HG03060 (cell line): ENCODE data around the gene BBS9.

Experiments
- ATAC-seq: cut with Tn5 transposase; IDR thresholded peaks from one replicate; pipeline ENCODE4 v1.9.1; 2021; ENCODE audit warnings: low read depth, moderate number of reproducible peaks; ENCODE audit not compliant: unreplicated experiment

Gene BBS9

GRCh38 chr7:33118383-33118782 is 11.0 kb upstream of the BBS9 start:
- ATAC-seq: no peak

- no peak for ATAC-seq
Measured at GRCh38 chr7:33127085-33127484, 2.3 kb upstream of the BBS9 start.

GRCh38 chr7:33128631-33128989 is 754 bp upstream of the BBS9 start:
- no peak for ATAC-seq

GRCh38 chr7:33129806-33130153 is 416 bp downstream of the BBS9 start:
- no peak for ATAC-seq

- no peak for ATAC-seq
Measured at GRCh38 chr7:33130184-33130583, 820 bp downstream of the BBS9 start.

- ATAC-seq: no peak
Measured at GRCh38 chr7:33137103-33137502, 7.7 kb downstream of the BBS9 start.

GRCh38 chr7:33142585-33142984 is 13.2 kb downstream of the BBS9 start:
- ATAC-seq: no peak

- ATAC-seq: peak; percentile 61
Measured at GRCh38 chr7:33143996-33144718, 14.8 kb downstream of the BBS9 start.

- ATAC-seq: no peak
Measured at GRCh38 chr7:33145156-33145555, 15.8 kb downstream of the BBS9 start.

GRCh38 chr7:33152087-33152486 is 22.7 kb downstream of the BBS9 start:
- ATAC-seq: no peak

GRCh38 chr7:33155811-33156210 is 26.4 kb downstream of the BBS9 start:
- ATAC-seq: no peak

- ATAC-seq: no peak
Measured at GRCh38 chr7:33156441-33156840, 27.1 kb downstream of the BBS9 start.

- ATAC-seq: no peak
Measured at GRCh38 chr7:33157311-33157710, 27.9 kb downstream of the BBS9 start.

- ATAC-seq: no peak
Measured at GRCh38 chr7:33157781-33158180, 28.4 kb downstream of the BBS9 start.

- no peak for ATAC-seq
Measured at GRCh38 chr7:33177876-33178275, 48.5 kb downstream of the BBS9 start.

- no peak for ATAC-seq
Measured at GRCh38 chr7:33179519-33179918, 50.2 kb downstream of the BBS9 start.

GRCh38 chr7:33183504-33183903 is 54.1 kb downstream of the BBS9 start:
- no peak for ATAC-seq

GRCh38 chr7:33184828-33185227 is 55.5 kb downstream of the BBS9 start:
- no peak for ATAC-seq

GRCh38 chr7:33185786-33186185 is 56.4 kb downstream of the BBS9 start:
- ATAC-seq: no peak

- no peak for ATAC-seq
Measured at GRCh38 chr7:33186192-33186591, 56.8 kb downstream of the BBS9 start.

GRCh38 chr7:33190688-33191304 is 61.4 kb downstream of the BBS9 start:
- no peak for ATAC-seq

GRCh38 chr7:33191340-33191739 is 62.0 kb downstream of the BBS9 start:
- peak; percentile 44 for ATAC-seq
